NCI-H460 (cell line): ENCODE results near the gene GLRB. TPM values are rescaled to one million over a fixed set of nuclear protein-coding genes. Genes with fewer than 3 reads are reported as not detected.

Experiments used
- small RNA-seq, 2 experiments: library from RNA; depleted of rRNA; stranded (forward); fragments of <200 nt; gene quantifications; one replicate each; pipeline ENCODE3, GENCODE V24; 2014
- total RNA-seq: library from RNA; depleted of rRNA; stranded (reverse); fragments of >200 nt; shearing (Covaris generic); gene quantifications from 2 replicates; pipeline ENCODE4 v1.2.3, GENCODE V29; 2014; rRNA removed

The GLRB gene
- total RNA-seq, 1 experiment from 2014 or later = 15.8 TPM

Small RNA genes within 50 kb of the gene (small RNA-seq; reads per million reads assigned to genes)
- 0 reads per million in 2 experiments for gene RF00019
- gene RNU6-582P = 0 reads per million in 2 experiments

Other genes starting within 250 kb of the GLRB start
- gene PDGFC, start 104.4 kb upstream of the GLRB start, total RNA-seq = 17.6 and 20.2 TPM in 2 replicates
- gene GRIA2, start 144.6 kb downstream of the GLRB start, total RNA-seq = not detected in 2 replicates